HepG2 (cell line): ENCODE data around the gene SERPINB10. TPM values are rescaled to one million over a fixed set of nuclear protein-coding genes. Genes with fewer than 3 reads are reported as not detected.

Experiments
- ATAC-seq: fragments of 200-7000 bp; cut with Tn5 transposase; 3 replicates; pipeline ENCODE4 v1.9.1; 2020; ENCODE audit warnings: mild to moderate bottlenecking, moderate library complexity
- BruUV-seq: library from RNA; stranded (reverse); fragments of 400-500 nt; replicated peaks from 2 replicates; lab custom pipeline; 2021; lab: Mats Ljungman, UMichigan
- CTCF ChIA-PET: fragments of 300-600 bp; formaldehyde crosslinking; extraction: SDS; loops from one replicate; lab custom pipeline; 2021; ENCODE audit warnings: low total read pairs, inconsistent platforms, low intra/inter-chr PET ratio; lab: Yijun Ruan, JAX
- POLR2A ChIA-PET: fragments of 350-600 bp; sonication (Branson Sonifier 250); formaldehyde crosslinking; loops from one replicate; lab custom pipeline; 2020; ENCODE audit warnings: antibody characterized with exemption, inconsistent platforms; lab: Yijun Ruan, JAX
- DNase-seq: peaks from one replicate; pipeline ENCODE4 v3.0.0-alpha.2; 2015; ENCODE audit warnings: low spot score
- FAIRE-seq: peaks from 3 replicates; lab custom pipeline; 2011; peaks lifted over from hg19 to GRCh38; lab: Jason Lieb, UNC
- H2AFZ ChIP-seq: one replicate; pipeline ENCODE4 v1.6.1; 2011; ENCODE audit warnings: low read length, inconsistent platforms
- H3K27ac ChIP-seq: fragments of 300-600 bp; 3 replicates; pipeline ENCODE4 v1.8.0; 2011; ENCODE audit warnings: mixed run types, mild to moderate bottlenecking, mixed read lengths, low read length, inconsistent platforms; ENCODE audit not compliant: insufficient read depth; ENCODE audit errors: extremely low read length
- H3K27me3 ChIP-seq, 2 experiments: fragments of 200-600 bp in 1 of 2; 2 replicates in 1 of 2; 3 replicates in 1 of 2; pipeline versions ENCODE4 v1.6.0 to v1.8.0; 2011; ENCODE audit warnings: low read length in 2 of 2, mild to moderate bottlenecking in 2 of 2, moderate library complexity in 2 of 2, inconsistent platforms in 1 of 2; ENCODE audit not compliant: insufficient read depth in 2 of 2, control insufficient read depth in 1 of 2
- H3K36me3 ChIP-seq, 2 experiments: fragments of 200-600 bp in 1 of 2; replicated peaks in 1 of 2; 2 replicates in 1 of 2; 3 replicates in 1 of 2; pipeline versions ENCODE4 v1.5.1 to v1.8.0; 2011; ENCODE audit warnings: low read length in 2 of 2, inconsistent platforms in 1 of 2; ENCODE audit not compliant: insufficient read depth in 2 of 2, control insufficient read depth in 1 of 2
- H3K4me1 ChIP-seq: 2 replicates; pipeline ENCODE4 v1.5.1; 2012; ENCODE audit warnings: low read length, inconsistent platforms; ENCODE audit not compliant: insufficient read depth
- H3K4me2 ChIP-seq: 2 replicates; pipeline ENCODE4 v1.6.0; 2011; ENCODE audit warnings: low read depth, low read length, inconsistent platforms
- H3K4me3 ChIP-seq, 3 experiments: fragments of 200-600 bp in 1 of 3; sonication (generic), shearing (Covaris generic) in 1 of 3; replicated peaks in 1 of 3; 2 replicates each; pipeline ENCODE4 v1.5.1; 2011 to 2016; ENCODE audit warnings: low read length in 3 of 3, inconsistent platforms in 2 of 3, low read depth in 2 of 3, mild to moderate bottlenecking in 2 of 3, control low read depth in 1 of 3, mixed read lengths in 1 of 3; ENCODE audit not compliant: insufficient read depth in 1 of 3
- H3K79me2 ChIP-seq: one replicate; pipeline ENCODE4 v1.6.1; 2011; ENCODE audit warnings: low read length, inconsistent platforms; ENCODE audit not compliant: insufficient read depth
- H3K9ac ChIP-seq: 2 replicates; pipeline ENCODE4 v1.6.0; 2011; ENCODE audit warnings: mild to moderate bottlenecking, low read depth, low read length, inconsistent platforms; ENCODE audit not compliant: insufficient read depth
- H3K9me3 ChIP-seq: 2 replicates; pipeline ENCODE4 v1.5.1; 2012; ENCODE audit warnings: mild to moderate bottlenecking, low read length
- H4K20me1 ChIP-seq: 2 replicates; pipeline ENCODE4 v1.6.0; 2011; ENCODE audit warnings: inconsistent platforms, mild to moderate bottlenecking, low read length, moderate library complexity; ENCODE audit not compliant: insufficient read depth
- BCL3 ChIP-seq: sonication (generic); formaldehyde crosslinking; IDR thresholded peaks from 2 replicates; pipeline ENCODE4 v1.5.1; 2020; ENCODE audit warnings: mild to moderate bottlenecking, missing genetic modification reagents, moderate library complexity
- CCDC6 ChIP-seq: sonication (generic); formaldehyde crosslinking; IDR thresholded peaks from 2 replicates; pipeline ENCODE4 v1.8.1; 2022; ENCODE audit warnings: mild to moderate bottlenecking, missing genetic modification reagents, moderate library complexity
- FOXO4 ChIP-seq: sonication (generic); formaldehyde crosslinking; conservative IDR thresholded peaks from 2 replicates; pipeline ENCODE4 v1.8.1; 2023; ENCODE audit warnings: missing genetic modification reagents
- HNRNPK ChIP-seq: fragments of 200-400 bp; formaldehyde crosslinking; IDR thresholded peaks from 2 replicates; pipeline ENCODE4 v1.6.1; 2018; ENCODE audit warnings: low read length, low read depth, moderate library complexity, mild to moderate bottlenecking; ENCODE audit not compliant: poor library complexity, severe bottlenecking
- MTF1 ChIP-seq: sonication (generic); formaldehyde crosslinking; IDR thresholded peaks from 2 replicates; pipeline ENCODE4 v1.5.0; 2020; ENCODE audit warnings: missing genetic modification reagents
- POLR2AphosphoS2 ChIP-seq: IDR thresholded peaks from 2 replicates; pipeline ENCODE4 v1.6.1; 2011; ENCODE audit warnings: low read depth, low read length, improper control_type of control experiment
- RBM39 ChIP-seq: fragments of 200-400 bp; formaldehyde crosslinking; IDR thresholded peaks from one replicate; pipeline ENCODE4 v1.6.1; 2018; ENCODE audit warnings: antibody characterized with exemption, mild to moderate bottlenecking, low read depth, low read length; ENCODE audit not compliant: poor library complexity, severe bottlenecking
- RORA ChIP-seq: sonication (generic); formaldehyde crosslinking; IDR thresholded peaks from 2 replicates; pipeline ENCODE4 v1.5.0; 2020; ENCODE audit warnings: mild to moderate bottlenecking, missing genetic modification reagents, moderate library complexity
- SNAI1 ChIP-seq: sonication (generic); formaldehyde crosslinking; IDR thresholded peaks from 2 replicates; pipeline ENCODE4 v1.5.0; 2020; ENCODE audit warnings: mild to moderate bottlenecking, missing genetic modification reagents, borderline replicate concordance
- SPEN ChIP-seq: sonication (generic); formaldehyde crosslinking; IDR thresholded peaks from 2 replicates; pipeline ENCODE4 v1.5.1; 2020; ENCODE audit warnings: low read depth, mild to moderate bottlenecking, missing genetic modification reagents
- SRY ChIP-seq: sonication (generic); formaldehyde crosslinking; IDR thresholded peaks from 2 replicates; pipeline ENCODE4 v1.8.0; 2022; ENCODE audit warnings: mild to moderate bottlenecking, missing genetic modification reagents
- STAG1 ChIP-seq: sonication (generic); formaldehyde crosslinking; IDR thresholded peaks from 2 replicates; pipeline ENCODE4 v1.4.0; 2020; ENCODE audit warnings: missing genetic modification reagents
- XRCC5 ChIP-seq: fragments of 200-400 bp; formaldehyde crosslinking; optimal IDR thresholded peaks from 2 replicates; pipeline ENCODE3; 2017; ENCODE audit warnings: mild to moderate bottlenecking, low read length
- ZFX ChIP-seq: sonication (generic); formaldehyde crosslinking; IDR thresholded peaks from 2 replicates; pipeline ENCODE4 v1.4.0; 2020; ENCODE audit warnings: mild to moderate bottlenecking, low read depth, missing genetic modification reagents, moderate library complexity
- ZNF10 ChIP-seq: sonication (generic); formaldehyde crosslinking; IDR thresholded peaks from 2 replicates; pipeline ENCODE4 v1.4.0; 2020; ENCODE audit warnings: mild to moderate bottlenecking, low read depth, missing genetic modification reagents, borderline replicate concordance
- ZNF430 ChIP-seq: sonication (generic); formaldehyde crosslinking; IDR thresholded peaks from 2 replicates; pipeline ENCODE4 v1.9.0; 2021; ENCODE audit warnings: mild to moderate bottlenecking, missing genetic modification reagents
- ZNF530 ChIP-seq: sonication (generic); formaldehyde crosslinking; IDR thresholded peaks from 2 replicates; pipeline ENCODE4 v1.5.0; 2020; ENCODE audit warnings: low read depth, mild to moderate bottlenecking, missing genetic modification reagents
- ZNF619 ChIP-seq: sonication (generic); formaldehyde crosslinking; IDR thresholded peaks from 2 replicates; pipeline ENCODE4 v1.4.0; 2020; ENCODE audit warnings: mild to moderate bottlenecking, missing genetic modification reagents
- WGBS: methylation state at CpG from one replicate; pipeline ENCODE4 v1.1.6; 2017; ENCODE audit warnings: low lambda C conversion rate; 5-methylcytosine and 5-hydroxymethylcytosine counted together
- in situ Hi-C: cut with HindIII; loops from 2 replicates; pipeline ENCODE4 v1.10.0; 2017; ENCODE audit warnings: low pct_unique_long_range_greater_than_20kb; ENCODE audit not compliant: extremely low pct_ligation_motif_present
- intact Hi-C: fragments of 100-400 bp; cut with micrococcal nuclease; formaldehyde crosslinking; loops from one replicate; pipeline ENCODE4 v1.10.0; 2022; ENCODE audit not compliant: unreplicated experiment
- polyA plus RNA-seq, 8 experiments: library from polyadenylated mRNA; depleted of rRNA in 3 of 8; stranded (reverse) in 7 of 8; unstranded in 1 of 8; fragments of >200 nt; fragmentation: Illumina TruSeq in 4 of 8; extraction: Trizol in 4 of 8; gene quantifications; 2 replicates each; pipeline versions ENCODE4 v1.2.1 to v1.2.3, GENCODE V29; 2011 to 2016; ENCODE audit warnings: low read depth in 4 of 8, missing spikeins in 1 of 8, mixed read lengths in 1 of 8; ENCODE audit not compliant: insufficient read depth in 1 of 8
- total RNA-seq, 5 experiments: library from RNA; depleted of rRNA; stranded (reverse); fragments of >200 nt; fragmentation: Illumina TruSeq; extraction: Trizol; gene quantifications; 2 replicates each; pipeline ENCODE4 v1.2.3, GENCODE V29; 2016; ENCODE audit warnings: low read depth in 1 of 5

The SERPINB10 gene
- total and polyA plus RNA-seq, 2 of the 13 experiments (the other 11 are each of a cell fraction or from before 2014, with no cell fraction given): not detected

GRCh38 chr18:63947051-63947790 lies 39.5 kb downstream of the SERPINB10 start (continued):
- TF ChIP-seq FOXO4 (CRISPR knock-in tag) (no peak), RORA (CRISPR knock-in tag) (no peak), SNAI1 (CRISPR knock-in tag) (no peak), ZNF530 (CRISPR knock-in tag) (no peak), ZNF430 (CRISPR knock-in tag) (no peak), CCDC6 (CRISPR knock-in tag) (no peak), BCL3 (CRISPR knock-in tag) (no peak), SPEN (CRISPR knock-in tag) (no peak)

GRCh38 chr18:63949068-63949737 lies 41.4 kb downstream of the SERPINB10 start, which contains the start of gene HMSD:
HMSD (plus strand) TSS chr18:63949301; CDS start chr18:63953456, 4,155 bp downstream.
- DNase-seq: no peak
- no peak for FAIRE-seq
- H2AFZ ChIP-seq: no peak within 1 kb of the TSS
- no peaks in the 10 kb centered on the region for H3K9me3 ChIP-seq
- peak; percentile 100 for ATAC-seq
- no peak within 1 kb of the TSS for H3K27ac ChIP-seq
- peak within 1 kb of the TSS; percentile 57 for H3K4me2 ChIP-seq
- in situ Hi-C loops (no loop called here), intact Hi-C loops (loop anchor here (1.0 kb wide), 1 partner anchor 30 kb away; no protein-coding TSS in a partner anchor)
- no peaks in the 10 kb centered on the region for H3K79me2 ChIP-seq
- peak within 1 kb of the TSS in 1 of 3 experiments; percentile 48; a peak in 2 of 6 replicates for H3K4me3 ChIP-seq
- no peaks in the 10 kb centered on the region for H4K20me1 ChIP-seq
- no peak within 1 kb of the TSS for H3K9ac ChIP-seq
- BruUV-seq: no TSS peak
- H3K27me3 ChIP-seq: no peaks in the 10 kb centered on the region
- CTCF ChIA-PET: interaction anchor here (1.1 kb wide), 1 partner anchor 45 kb away, joined by 5 read pairs; no protein-coding TSS in a partner anchor
- no peaks in the 10 kb centered on the region for H3K36me3 ChIP-seq
- POLR2A ChIA-PET: no interaction called here
- no peaks in the 10 kb centered on the region for H3K4me1 ChIP-seq
- 22% methylated on average over 17 of the region's 35 CpGs for WGBS
- TF ChIP-seq XRCC5 (peak; percentile 56), POLR2AphosphoS2 (no peak), STAG1 (0 out of 2 replicates have a peak, but pooled peaks have one; percentile 5), MTF1 (CRISPR knock-in tag) (no peak), ZNF619 (CRISPR knock-in tag) (no peak), SRY (CRISPR knock-in tag) (no peak), HNRNPK (no peak), ZFX (CRISPR knock-in tag) (0 out of 2 replicates have a peak, but pooled peaks have one; percentile 18), ZNF10 (CRISPR knock-in tag) (no peak), RBM39 (no peak)
